Measurements from ENCODE around the gene DNAH1.
A peak's percentile ranks its signal among the peaks of the same experiment; 100 is the strongest.

DNAH1 gene

GRCh38 chr3:52313774-52314188, 2.3 kb upstream of the DNAH1 start:
- Histone ChIP-seq H3K18ac (ENCODE audit: low read depth in 1 of 2, low read length in 2 of 2) (peak overlapping the region in 1 of 2 experiments; percentile 80), H4K8ac (ENCODE audit: low read length) (peak overlapping the region; percentile 7), H2AFZ (ENCODE audit: low read depth, low read length) (no peak overlapping the region), H3K27ac (ENCODE audit: low read length, poor library complexity, severe bottlenecking) (no peak overlapping the region), H3K14ac (ENCODE audit: low read length in 2 of 2) (no peak overlapping the region), H2BK15ac (ENCODE audit: low read depth, poor library complexity, severe bottlenecking) (no peak overlapping the region), H2BK12ac (ENCODE audit: low read length in 2 of 2) (no peak overlapping the region), H2BK5ac (ENCODE audit: low read depth, low read length, poor library complexity, severe bottlenecking) (no peak overlapping the region), H3K36me3 (ENCODE audit: control insufficient read depth in 1 of 2, insufficient read depth in 2 of 2, low read depth in 1 of 2, low read length in 2 of 2) (peaks cover 4 to 16% of the 10 kb centered on the region in 2 experiments), H3K4me1 (ENCODE audit: control insufficient read depth, insufficient read depth, low read depth, low read length) (peaks cover 26% of the 10 kb centered on the region), H3K27me3 (ENCODE audit: control insufficient read depth in 1 of 2, insufficient read depth in 1 of 2, low read length in 2 of 2) (peaks cover 0 to 8% of the 10 kb centered on the region in 2 experiments), H4K91ac (ENCODE audit: low read length) (no peak overlapping the region), H2BK120ac (ENCODE audit: low read depth, low read length) (no peak overlapping the region), H3K23ac (ENCODE audit: low read length in 2 of 2) (no peak overlapping the region), H3K79me1 (replicated peaks; ENCODE audit: low read length, poor library complexity, severe bottlenecking) (no peaks in the 10 kb centered on the region), H3K9me3 (ENCODE audit: control insufficient read depth, low read length) (no peaks in the 10 kb centered on the region), H2AK5ac (ENCODE audit: low read length, severe bottlenecking) (no peak overlapping the region), H3K4me3 (ENCODE audit: insufficient read depth in 1 of 2, low read depth in 1 of 2, low read length in 2 of 2) (peak overlapping the region in 1 of 2 experiments; percentile 19), H3K9ac (ENCODE audit: low read length) (peak overlapping the region; percentile 18), H3K4me2 (ENCODE audit: low read length, poor library complexity, severe bottlenecking) (no peak overlapping the region), H3K4ac (ENCODE audit: low read depth in 1 of 2, low read length in 2 of 2) (no peak overlapping the region)
- DNase-seq = peak; percentile 62
- WGBS = 51% methylated on average over 4 of the region's 4 CpGs

GRCh38 chr3:52314489-52314888, 1.6 kb upstream of the DNAH1 start:
- no peak overlapping the region for H2AK5ac ChIP-seq (ENCODE audit: low read length, severe bottlenecking)
- peak; percentile 22 for DNase-seq
- no peak overlapping the region for H2BK120ac ChIP-seq (ENCODE audit: low read depth, low read length)
- H3K4me3 ChIP-seq (ENCODE audit: insufficient read depth in 1 of 2, low read depth in 1 of 2, low read length in 2 of 2) = peak overlapping the region in 1 of 2 experiments; percentile 19
- H3K9me3 ChIP-seq (ENCODE audit: control insufficient read depth, low read length) = no peaks in the 10 kb centered on the region
- peaks cover 26% of the 10 kb centered on the region for H3K4me1 ChIP-seq (ENCODE audit: control insufficient read depth, insufficient read depth, low read depth, low read length)
- H3K4ac ChIP-seq (ENCODE audit: low read depth in 1 of 2, low read length in 2 of 2) = no peak overlapping the region
- H3K36me3 ChIP-seq (ENCODE audit: control insufficient read depth in 1 of 2, insufficient read depth in 2 of 2, low read depth in 1 of 2, low read length in 2 of 2) = peaks cover 4 to 16% of the 10 kb centered on the region in 2 experiments
- no peak overlapping the region for H2BK5ac ChIP-seq (ENCODE audit: low read depth, low read length, poor library complexity, severe bottlenecking)
- no peak overlapping the region for H3K4me2 ChIP-seq (ENCODE audit: low read length, poor library complexity, severe bottlenecking)
- H3K23ac ChIP-seq (ENCODE audit: low read length in 2 of 2) = peak overlapping the region in 1 of 2 experiments; percentile 34
- H3K14ac ChIP-seq (ENCODE audit: low read length in 2 of 2) = no peak overlapping the region
- H3K79me1 ChIP-seq (replicated peaks; ENCODE audit: low read length, poor library complexity, severe bottlenecking) = no peaks in the 10 kb centered on the region
- no peak overlapping the region for H3K9ac ChIP-seq (ENCODE audit: low read length)
- H2AFZ ChIP-seq (ENCODE audit: low read depth, low read length) = no peak overlapping the region
- no peak overlapping the region for H4K91ac ChIP-seq (ENCODE audit: low read length)
- H3K27me3 ChIP-seq (ENCODE audit: control insufficient read depth in 1 of 2, insufficient read depth in 1 of 2, low read length in 2 of 2) = peaks cover 0 to 15% of the 10 kb centered on the region in 2 experiments
- WGBS = 92% methylated on average over 3 of the region's 3 CpGs
- no peak overlapping the region for H4K8ac ChIP-seq (ENCODE audit: low read length)
- no peak overlapping the region for H2BK12ac ChIP-seq (ENCODE audit: low read length in 2 of 2)
- H3K18ac ChIP-seq (ENCODE audit: low read depth in 1 of 2, low read length in 2 of 2) = no peak overlapping the region
- H3K27ac ChIP-seq (ENCODE audit: low read length, poor library complexity, severe bottlenecking) = no peak overlapping the region
- H2BK15ac ChIP-seq (ENCODE audit: low read depth, poor library complexity, severe bottlenecking) = no peak overlapping the region

GRCh38 chr3:52315006-52315405, 1.1 kb upstream of the DNAH1 start:
- Histone ChIP-seq H2BK15ac (ENCODE audit: low read depth, poor library complexity, severe bottlenecking) (no peak overlapping the region), H2AK5ac (ENCODE audit: low read length, severe bottlenecking) (no peak overlapping the region), H3K14ac (ENCODE audit: low read length in 2 of 2) (no peak overlapping the region), H4K8ac (ENCODE audit: low read length) (no peak overlapping the region), H3K4me2 (ENCODE audit: low read length, poor library complexity, severe bottlenecking) (no peak overlapping the region), H2BK12ac (ENCODE audit: low read length in 2 of 2) (no peak overlapping the region), H3K18ac (ENCODE audit: low read depth in 1 of 2, low read length in 2 of 2) (no peak overlapping the region), H3K4me1 (ENCODE audit: control insufficient read depth, insufficient read depth, low read depth, low read length) (peaks cover 26% of the 10 kb centered on the region), H2BK5ac (ENCODE audit: low read depth, low read length, poor library complexity, severe bottlenecking) (no peak overlapping the region), H2AFZ (ENCODE audit: low read depth, low read length) (no peak overlapping the region), H3K4me3 (ENCODE audit: insufficient read depth in 1 of 2, low read depth in 1 of 2, low read length in 2 of 2) (no peak overlapping the region), H3K23ac (ENCODE audit: low read length in 2 of 2) (no peak overlapping the region), H3K9ac (ENCODE audit: low read length) (no peak overlapping the region), H3K36me3 (ENCODE audit: control insufficient read depth in 1 of 2, insufficient read depth in 2 of 2, low read depth in 1 of 2, low read length in 2 of 2) (peaks cover under 1 to 13% of the 10 kb centered on the region in 2 experiments), H4K91ac (ENCODE audit: low read length) (no peak overlapping the region), H3K27ac (ENCODE audit: low read length, poor library complexity, severe bottlenecking) (no peak overlapping the region), H2BK120ac (ENCODE audit: low read depth, low read length) (no peak overlapping the region), H3K4ac (ENCODE audit: low read depth in 1 of 2, low read length in 2 of 2) (no peak overlapping the region), H3K27me3 (ENCODE audit: control insufficient read depth in 1 of 2, insufficient read depth in 1 of 2, low read length in 2 of 2) (peaks cover 0 to 15% of the 10 kb centered on the region in 2 experiments), H3K9me3 (ENCODE audit: control insufficient read depth, low read length) (no peaks in the 10 kb centered on the region), H3K79me1 (replicated peaks; ENCODE audit: low read length, poor library complexity, severe bottlenecking) (no peaks in the 10 kb centered on the region)
- WGBS = 82% methylated on average over 3 of the region's 6 CpGs
- no peak for DNase-seq

- Histone ChIP-seq H3K4me3 (ENCODE audit: insufficient read depth in 1 of 2, low read depth in 1 of 2, low read length in 2 of 2) (peak overlapping the region; percentile 48 to 74), H3K4me1 (ENCODE audit: control insufficient read depth, insufficient read depth, low read depth, low read length) (peaks cover 21% of the 10 kb centered on the region), H2AFZ (ENCODE audit: low read depth, low read length) (no peak overlapping the region), H2BK5ac (ENCODE audit: low read depth, low read length, poor library complexity, severe bottlenecking) (no peak overlapping the region), H3K79me1 (replicated peaks; ENCODE audit: low read length, poor library complexity, severe bottlenecking) (no peaks in the 10 kb centered on the region), H3K9ac (ENCODE audit: low read length) (peak overlapping the region; percentile 69), H3K9me3 (ENCODE audit: control insufficient read depth, low read length) (no peaks in the 10 kb centered on the region), H3K4me2 (ENCODE audit: low read length, poor library complexity, severe bottlenecking) (peak overlapping the region; percentile 88), H2AK5ac (ENCODE audit: low read length, severe bottlenecking) (no peak overlapping the region), H3K4ac (ENCODE audit: low read depth in 1 of 2, low read length in 2 of 2) (no peak overlapping the region), H2BK15ac (ENCODE audit: low read depth, poor library complexity, severe bottlenecking) (no peak overlapping the region), H3K36me3 (ENCODE audit: control insufficient read depth in 1 of 2, insufficient read depth in 2 of 2, low read depth in 1 of 2, low read length in 2 of 2) (peaks cover 0 to 2% of the 10 kb centered on the region in 2 experiments), H4K91ac (ENCODE audit: low read length) (no peak overlapping the region), H3K27me3 (ENCODE audit: control insufficient read depth in 1 of 2, insufficient read depth in 1 of 2, low read length in 2 of 2) (peaks cover 0 to 15% of the 10 kb centered on the region in 2 experiments), H3K27ac (ENCODE audit: low read length, poor library complexity, severe bottlenecking) (no peak overlapping the region), H4K8ac (ENCODE audit: low read length) (peak overlapping the region; percentile 27), H3K23ac (ENCODE audit: low read length in 2 of 2) (no peak overlapping the region), H3K18ac (ENCODE audit: low read depth in 1 of 2, low read length in 2 of 2) (peak overlapping the region in 1 of 2 experiments; percentile 18), H2BK120ac (ENCODE audit: low read depth, low read length) (no peak overlapping the region), H2BK12ac (ENCODE audit: low read length in 2 of 2) (peak overlapping the region in 1 of 2 experiments; percentile 43), H3K14ac (ENCODE audit: low read length in 2 of 2) (no peak overlapping the region)
- WGBS = 13% methylated on average over 42 of the region's 45 CpGs
- peak; percentile 55 for DNase-seq
These were observed 1.3 kb downstream of the DNAH1 start for GRCh38 chr3:52317208-52318000.

Measured in mesenchymal stem cell (in vitro differentiated cells and primary cell).